OCI-LY1 (cell line): ENCODE data around the gene IRF8.

ENCODE experiments used
- H2AFZ ChIP-seq: fragments of 200-600 bp; sonication (generic), shearing (Covaris generic); 2 replicates; pipeline ENCODE4 v1.6.0; 2014; ENCODE audit warnings: antibody characterized with exemption, mild to moderate bottlenecking, low read length
- H3F3A ChIP-seq: fragments of 200-600 bp; sonication (generic), shearing (Covaris generic); 2 replicates; pipeline ENCODE4 v1.6.0; 2014; ENCODE audit warnings: mild to moderate bottlenecking, antibody characterized with exemption, low read length, moderate library complexity; ENCODE audit not compliant: insufficient read depth
- H3K27ac ChIP-seq: fragments of 200-600 bp; sonication (generic); 2 replicates; pipeline ENCODE4 v1.5.1; 2014; ENCODE audit warnings: low read length, mixed run types, mild to moderate bottlenecking, low read depth; ENCODE audit not compliant: poor library complexity, severe bottlenecking
- H3K27me3 ChIP-seq: fragments of 200-600 bp; sonication (generic); 2 replicates; pipeline ENCODE4 v1.6.0; 2014; ENCODE audit warnings: antibody characterized with exemption, mild to moderate bottlenecking, low read length, moderate library complexity; ENCODE audit not compliant: insufficient read depth
- H3K36me3 ChIP-seq: fragments of 200-600 bp; sonication (generic); 2 replicates; pipeline ENCODE4 v1.6.1; 2014; ENCODE audit warnings: mild to moderate bottlenecking, antibody characterized with exemption, low read length, moderate library complexity, mixed read lengths; ENCODE audit not compliant: insufficient read depth
- H3K4me1 ChIP-seq: fragments of 200-600 bp; sonication (generic); 2 replicates; pipeline ENCODE4 v1.5.1; 2014; ENCODE audit warnings: mild to moderate bottlenecking, low read length, moderate library complexity; ENCODE audit not compliant: insufficient read depth, severe bottlenecking
- H3K4me2 ChIP-seq: fragments of 200-600 bp; sonication (generic), shearing (Covaris generic); 2 replicates; pipeline ENCODE4 v1.6.1; 2014; ENCODE audit warnings: low read length
- H3K4me3 ChIP-seq: fragments of 200-600 bp; sonication (generic); 2 replicates; pipeline ENCODE4 v1.5.1; 2014; ENCODE audit warnings: low read length, low read depth, mild to moderate bottlenecking, mixed read lengths; ENCODE audit not compliant: poor library complexity, severe bottlenecking
- H3K79me2 ChIP-seq: fragments of 200-600 bp; shearing (Covaris generic); 2 replicates; pipeline ENCODE4 v1.6.1; 2016; ENCODE audit warnings: mixed run types, low read length, mixed read lengths; ENCODE audit not compliant: insufficient read depth
- H3K9ac ChIP-seq: fragments of 200-600 bp; sonication (generic), shearing (Covaris generic); 2 replicates; pipeline ENCODE4 v1.6.1; 2014; ENCODE audit warnings: mild to moderate bottlenecking, low read length, mixed read lengths
- H3K9me2 ChIP-seq: fragments of 200-600 bp; sonication (generic), shearing (Covaris generic); 2 replicates; pipeline ENCODE4 v1.6.1; 2014; ENCODE audit warnings: low read depth, mild to moderate bottlenecking, low read length, mixed read lengths
- H3K9me3 ChIP-seq: fragments of 200-600 bp; shearing (Covaris generic); 2 replicates; pipeline ENCODE4 v1.6.1; 2014; ENCODE audit warnings: low read length, mixed read lengths
- H4K20me1 ChIP-seq: fragments of 200-600 bp; sonication (generic), shearing (Covaris generic); 2 replicates; pipeline ENCODE4 v1.6.0; 2016; ENCODE audit warnings: mild to moderate bottlenecking, low read length; ENCODE audit not compliant: insufficient read depth
- EZH2 ChIP-seq: fragments of 200-600 bp; sonication (generic), shearing (Covaris generic); IDR thresholded peaks from 2 replicates; pipeline ENCODE4 v1.8.0; 2017; ENCODE audit warnings: borderline replicate concordance, mixed run types, mild to moderate bottlenecking, antibody characterized with exemption, low read length, moderate library complexity, mixed read lengths
- TF ChIP-seq, protein P1 (sequence below): fragments of 200-600 bp; sonication (generic), shearing (Covaris generic); IDR thresholded peaks from 2 replicates; pipeline ENCODE4 v1.5.1; 2017; ENCODE audit warnings: mild to moderate bottlenecking, antibody characterized with exemption, low read length, moderate library complexity, mixed read lengths

Gene IRF8

DNA sequence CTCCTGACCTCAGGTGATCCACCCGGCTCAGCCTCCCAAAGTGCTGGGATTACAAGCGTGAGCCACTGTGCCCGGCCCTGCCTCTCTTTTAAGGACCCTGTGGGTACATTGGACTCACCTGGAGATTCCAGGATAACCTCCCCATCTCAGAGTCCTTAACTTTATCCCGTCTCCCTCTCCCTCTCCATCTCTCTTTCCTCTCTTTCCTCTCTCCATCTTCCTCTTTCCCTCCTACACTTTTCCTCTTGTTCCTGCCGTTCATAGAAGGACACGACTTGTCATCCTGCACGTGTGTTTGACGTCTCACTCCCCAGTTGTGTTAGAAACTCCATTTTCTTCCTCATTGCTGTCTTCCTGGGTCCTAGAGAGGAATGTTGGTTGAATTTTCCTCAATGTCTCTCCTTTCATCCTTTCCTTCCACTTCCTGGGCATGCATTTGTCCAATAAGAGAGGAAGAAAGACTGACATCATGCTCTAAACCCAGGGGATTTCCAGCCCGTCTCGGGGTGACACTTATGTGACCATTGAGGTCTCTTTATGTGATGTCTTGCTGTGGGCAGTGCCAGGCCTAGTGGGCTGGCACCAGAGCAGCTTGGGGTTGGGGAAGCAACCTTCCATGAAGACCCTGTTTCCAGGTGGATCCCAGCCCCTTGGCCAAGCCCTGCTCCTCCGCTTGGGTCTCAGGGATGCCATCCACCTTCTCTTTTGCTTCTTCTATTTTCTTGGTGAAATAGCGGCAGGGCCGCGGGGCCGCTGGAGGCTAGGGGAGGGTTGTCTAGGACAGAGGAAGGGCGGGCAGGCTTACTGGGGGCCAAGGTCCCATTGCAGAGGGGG lies 39.8 kb upstream of the IRF8 start:
- Histone ChIP-seq H3K27me3 (no peaks in the 10 kb centered on the region; the same call in 1 of the 2 replicates), H3K4me2 (no peak overlapping the region)
- TF ChIP-seq, protein P1, sequence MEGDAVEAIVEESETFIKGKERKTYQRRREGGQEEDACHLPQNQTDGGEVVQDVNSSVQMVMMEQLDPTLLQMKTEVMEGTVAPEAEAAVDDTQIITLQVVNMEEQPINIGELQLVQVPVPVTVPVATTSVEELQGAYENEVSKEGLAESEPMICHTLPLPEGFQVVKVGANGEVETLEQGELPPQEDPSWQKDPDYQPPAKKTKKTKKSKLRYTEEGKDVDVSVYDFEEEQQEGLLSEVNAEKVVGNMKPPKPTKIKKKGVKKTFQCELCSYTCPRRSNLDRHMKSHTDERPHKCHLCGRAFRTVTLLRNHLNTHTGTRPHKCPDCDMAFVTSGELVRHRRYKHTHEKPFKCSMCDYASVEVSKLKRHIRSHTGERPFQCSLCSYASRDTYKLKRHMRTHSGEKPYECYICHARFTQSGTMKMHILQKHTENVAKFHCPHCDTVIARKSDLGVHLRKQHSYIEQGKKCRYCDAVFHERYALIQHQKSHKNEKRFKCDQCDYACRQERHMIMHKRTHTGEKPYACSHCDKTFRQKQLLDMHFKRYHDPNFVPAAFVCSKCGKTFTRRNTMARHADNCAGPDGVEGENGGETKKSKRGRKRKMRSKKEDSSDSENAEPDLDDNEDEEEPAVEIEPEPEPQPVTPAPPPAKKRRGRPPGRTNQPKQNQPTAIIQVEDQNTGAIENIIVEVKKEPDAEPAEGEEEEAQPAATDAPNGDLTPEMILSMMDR, result no peak
- TF ChIP-seq EZH2, result no peak

DNA sequence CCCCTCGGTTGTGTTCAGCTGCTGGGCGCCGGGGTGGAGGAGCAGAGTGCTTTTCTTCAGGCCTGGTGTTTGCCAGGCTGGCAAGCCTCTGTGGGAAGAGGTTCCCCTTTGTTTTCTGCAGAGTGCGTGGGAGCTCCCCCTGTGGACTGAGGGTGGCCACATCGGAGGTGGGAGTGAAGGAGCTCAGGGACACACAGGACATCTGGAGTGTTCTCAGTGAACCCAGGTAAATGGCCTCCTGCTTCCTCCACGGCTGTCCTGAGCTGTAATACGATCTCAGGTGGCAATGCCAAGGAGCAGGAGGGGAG lies 39.2 kb upstream of the IRF8 start:
- no peaks in the 10 kb centered on the region; the same call in 1 of the 2 replicates for H3K27me3 ChIP-seq
- H2AFZ ChIP-seq, result no peak overlapping the region
- no peaks in the 10 kb centered on the region for H3K9me2 ChIP-seq
- TF ChIP-seq, protein P1, result no peak
- H3K4me3 ChIP-seq, result no peak overlapping the region
- peaks cover 3% of the 10 kb centered on the region for H3K4me1 ChIP-seq
- H3K9me3 ChIP-seq, result no peaks in the 10 kb centered on the region; the same call in 1 of the 2 replicates
- H4K20me1 ChIP-seq, result no peaks in the 10 kb centered on the region
- H3K36me3 ChIP-seq, result no peaks in the 10 kb centered on the region; the same call in 1 of the 2 replicates
- no peaks in the 10 kb centered on the region for H3F3A ChIP-seq
- no peak overlapping the region for H3K4me2 ChIP-seq
- no peak overlapping the region for H3K27ac ChIP-seq
- H3K79me2 ChIP-seq, result no peaks in the 10 kb centered on the region
- no peak overlapping the region for H3K9ac ChIP-seq

More for the DNA sequence above, 39.8 kb upstream of the IRF8 start:
- no peaks in the 10 kb centered on the region for H3K9me2 ChIP-seq
- peaks cover 3% of the 10 kb centered on the region for H3K4me1 ChIP-seq
- no peak overlapping the region for H3K4me3 ChIP-seq
- H3K9me3 ChIP-seq, result no peaks in the 10 kb centered on the region; the same call in 1 of the 2 replicates
- H3K27ac ChIP-seq, result no peak overlapping the region
- no peak overlapping the region for H2AFZ ChIP-seq
- no peaks in the 10 kb centered on the region for H3F3A ChIP-seq
- no peaks in the 10 kb centered on the region for H4K20me1 ChIP-seq
- H3K36me3 ChIP-seq, result no peaks in the 10 kb centered on the region; the same call in 1 of the 2 replicates
- H3K79me2 ChIP-seq, result no peaks in the 10 kb centered on the region
- H3K9ac ChIP-seq, result no peak overlapping the region

DNA sequence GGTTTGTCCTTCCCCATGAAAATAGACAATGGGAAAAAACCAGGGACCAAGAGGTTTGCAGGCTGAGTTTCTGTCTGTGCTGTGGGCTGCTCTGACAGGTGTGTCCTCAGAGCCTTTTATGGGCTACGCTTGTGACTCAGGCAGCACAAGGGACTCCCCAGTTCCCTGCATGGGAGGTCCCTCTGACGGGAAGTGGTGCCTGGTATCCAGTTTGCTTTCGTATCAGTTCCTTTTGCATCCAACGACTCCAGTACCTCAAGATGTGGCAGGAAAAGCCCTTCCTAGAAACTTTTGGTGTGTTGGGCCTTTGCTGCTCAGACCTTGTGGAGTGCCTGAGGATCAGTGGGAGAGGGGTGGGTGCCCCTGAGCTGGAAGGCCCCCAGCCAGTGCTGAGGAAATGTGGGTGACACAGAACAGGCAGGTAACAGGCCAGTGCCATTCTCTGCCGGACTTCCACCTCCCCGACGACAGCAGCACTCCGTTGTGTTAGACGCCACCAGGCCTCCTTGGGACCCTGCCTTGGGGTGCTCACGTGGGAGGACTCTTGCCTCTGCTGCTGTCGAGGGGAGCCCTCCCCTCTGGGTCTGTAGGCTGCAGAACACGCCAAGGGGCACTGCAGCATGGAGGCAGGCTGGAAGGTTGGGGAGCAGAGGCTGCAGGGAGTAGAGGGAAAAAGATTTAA lies 38.4 kb upstream of the IRF8 start:
- H3K9ac ChIP-seq, result no peak overlapping the region
- no peak overlapping the region for H3K27ac ChIP-seq
- H3K27me3 ChIP-seq, result no peaks in the 10 kb centered on the region; the same call in 1 of the 2 replicates
- TF ChIP-seq, protein P1, result no peak
- no peak for TF ChIP-seq EZH2
- H3K4me2 ChIP-seq, result no peak overlapping the region
- H3K9me2 ChIP-seq, result no peaks in the 10 kb centered on the region
- H3K9me3 ChIP-seq, result no peaks in the 10 kb centered on the region
- H3K4me3 ChIP-seq, result no peak overlapping the region
- no peaks in the 10 kb centered on the region for H4K20me1 ChIP-seq
- H3K79me2 ChIP-seq, result no peaks in the 10 kb centered on the region
- no peaks in the 10 kb centered on the region; the same call in 1 of the 2 replicates for H3K36me3 ChIP-seq
- H2AFZ ChIP-seq, result no peak overlapping the region
- no peaks in the 10 kb centered on the region for H3F3A ChIP-seq
- H3K4me1 ChIP-seq, result peaks cover 3% of the 10 kb centered on the region
